Left ventricle myocardium inferior (tissue), 1 donor: ENCODE data around the gene FLT3. TPM values are rescaled to one million over a fixed set of nuclear protein-coding genes. Genes with fewer than 3 reads are reported as not detected.
"Not testable (repeated sequence)": the region's sequence is repeated elsewhere in the genome, so short reads cannot be mapped to it uniquely, and the experiment has no call there.

Experiments
- DNase-seq: peaks from one replicate; pipeline ENCODE4 v3.0.0-alpha.2; 2020
- H3K27ac ChIP-seq: fragments of 200-600 bp; replicated peaks from 2 replicates; pipeline ENCODE4 v1.8.0; 2021
- H3K27me3 ChIP-seq: fragments of 200-600 bp; 2 replicates; pipeline ENCODE4 v1.8.0; 2021; ENCODE audit warnings: low read depth
- H3K36me3 ChIP-seq: fragments of 200-600 bp; 2 replicates; pipeline ENCODE4 v1.8.0; 2021
- H3K4me1 ChIP-seq: fragments of 200-600 bp; 2 replicates; pipeline ENCODE4 v1.8.0; 2021
- H3K4me3 ChIP-seq: fragments of 200-600 bp; 2 replicates; pipeline ENCODE4 v1.8.0; 2021; ENCODE audit warnings: mild to moderate bottlenecking, moderate library complexity
- H3K9me3 ChIP-seq: fragments of 200-600 bp; replicated peaks from 2 replicates; pipeline ENCODE4 v1.8.0; 2021
- CTCF ChIP-seq: fragments of 200-600 bp; IDR thresholded peaks from 2 replicates; pipeline ENCODE4 v1.8.0; 2021; ENCODE audit warnings: antibody characterized with exemption, mild to moderate bottlenecking, borderline replicate concordance
- intact Hi-C: fragments of 100-400 bp; cut with micrococcal nuclease; formaldehyde crosslinking; loops from one replicate; pipeline ENCODE4 v1.11.0; 2022
- long read RNA-seq: library from polyadenylated mRNA; unstranded; transcript quantifications from one replicate; pipeline ENCODE4 v2.0.0, GENCODE V29; 2021
- total RNA-seq: library from RNA; stranded (reverse); fragmentation: NEBNext Ultra II Directional; extraction: Animal tissue kit (Norgen Biotek cat#: 25700); gene quantifications from one replicate; pipeline ENCODE4 v1.2.1, GENCODE V29; 2021
- donor health status: DM: no; HTN: yes; CAD: no; lungs with severe emphysema.

FLT3 gene
- total RNA-seq = 0.05 TPM
- long read RNA-seq = 0 reads

DNA sequence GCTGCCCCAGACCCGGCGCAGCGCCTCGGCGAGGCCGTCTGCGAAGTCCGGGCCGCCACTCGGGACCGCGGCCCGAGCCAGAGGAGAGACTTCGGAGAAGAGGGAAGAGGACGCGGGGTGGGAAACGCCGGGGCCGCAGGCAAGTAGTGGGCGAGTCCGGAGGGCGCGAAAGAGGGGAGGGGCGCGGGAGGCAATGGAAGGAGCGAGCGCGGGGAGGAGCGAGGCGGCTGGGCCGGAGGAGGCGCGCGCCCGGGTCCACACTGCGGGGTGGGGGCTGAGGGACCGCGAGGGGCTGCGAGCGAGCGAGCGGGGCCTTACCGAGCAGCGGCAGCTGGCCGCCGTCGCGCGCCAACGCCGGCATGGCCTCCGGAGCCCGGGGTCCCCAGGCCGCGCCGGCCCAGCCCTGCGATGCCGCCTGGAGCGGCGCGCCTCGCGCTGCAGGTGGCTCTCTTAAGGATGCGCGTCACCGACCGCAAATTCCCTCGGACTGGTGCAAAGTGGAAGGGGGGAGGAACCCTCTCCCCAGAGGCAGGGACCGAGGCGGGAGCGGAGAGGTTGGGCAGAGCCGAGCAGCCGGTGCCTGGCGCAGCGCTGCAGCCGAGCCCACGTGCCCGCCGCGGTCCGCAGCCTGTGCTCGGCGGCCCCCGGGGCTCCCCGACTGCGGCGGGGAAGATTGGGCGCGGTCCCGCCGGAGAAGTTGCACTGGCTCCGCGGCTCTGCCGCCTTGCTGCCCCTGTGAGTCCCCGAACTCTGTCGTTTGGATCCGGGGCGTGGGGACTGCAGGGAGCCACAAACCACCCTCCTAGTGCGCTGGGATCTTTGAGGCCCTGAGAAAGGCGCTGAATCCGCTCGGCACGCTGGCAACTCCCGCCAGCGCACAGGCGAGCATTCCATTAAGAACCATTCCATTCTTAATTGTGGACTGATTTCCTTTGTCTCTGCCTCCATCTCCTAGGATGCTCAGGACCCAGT, at the start of gene FLT3:
TSS of gene FLT3 (minus strand) at position 427 of the 972 bp plus-strand sequence. CDS start at position 361, 66 bp downstream.
- peak; percentile 18 for DNase-seq
- Histone ChIP-seq H3K36me3 (no peaks in the 10 kb centered on the region), H3K4me1 (peaks cover 15% of the 10 kb centered on the region), H3K9me3 (no peaks in the 10 kb centered on the region), H3K4me3 (peak within 1 kb of the TSS; percentile 65), H3K27ac (no peak within 1 kb of the TSS), H3K27me3 (peaks cover 100% of the 10 kb centered on the region)
- intact Hi-C loops = no loop called here
- no peak for TF ChIP-seq CTCF

- no peak for DNase-seq
- Histone ChIP-seq H3K4me1 (peaks cover 40% of the 10 kb centered on the region), H3K36me3 (no peaks in the 10 kb centered on the region), H3K4me3 (no peak overlapping the region), H3K9me3 (no peaks in the 10 kb centered on the region), H3K27me3 (no peaks in the 10 kb centered on the region), H3K27ac (no peak overlapping the region)
- TF ChIP-seq CTCF = no peak
- intact Hi-C loops = no loop called here
Measured at GRCh38 chr13:28147495-28147894, 47.1 kb upstream of the FLT3 start.

GRCh38 chr13:28145049-28145448, 44.7 kb upstream of the FLT3 start:
- no peaks in the 10 kb centered on the region for H3K36me3 ChIP-seq
- H3K9me3 ChIP-seq = no peaks in the 10 kb centered on the region
- intact Hi-C loops = no loop called here
- no peak for DNase-seq
- TF ChIP-seq CTCF = no peak
- H3K4me3 ChIP-seq = no peak overlapping the region
- H3K4me1 ChIP-seq = peaks cover 53% of the 10 kb centered on the region
- no peaks in the 10 kb centered on the region for H3K27me3 ChIP-seq
- H3K27ac ChIP-seq = no peak overlapping the region

GRCh38 chr13:28141542-28141941, 41.2 kb upstream of the FLT3 start:
- H3K4me3 ChIP-seq, DNase-seq, H3K27ac ChIP-seq, H3K9me3 ChIP-seq, H3K27me3 ChIP-seq, H3K36me3 ChIP-seq, intact Hi-C loops: not testable (repeated sequence)
- peaks cover 59% of the 10 kb centered on the region for H3K4me1 ChIP-seq

- H3K4me1 ChIP-seq = peaks cover 59% of the 10 kb centered on the region
- H3K27ac ChIP-seq = no peak overlapping the region
- no peaks in the 10 kb centered on the region for H3K27me3 ChIP-seq
- no peak for DNase-seq
- H3K9me3 ChIP-seq = no peaks in the 10 kb centered on the region
- intact Hi-C loops = no loop called here
- no peaks in the 10 kb centered on the region for H3K36me3 ChIP-seq
- TF ChIP-seq CTCF = no peak
- H3K4me3 ChIP-seq = peak overlapping the region; percentile 100
Measured at GRCh38 chr13:28140433-28141125, 40.2 kb upstream of the FLT3 start.
